GM18526 (cell line): ENCODE measurements around the gene ANKMY2.

Source experiments
- POLR2A ChIP-seq: IDR thresholded peaks from 3 replicates; pipeline ENCODE4 v1.6.1; 2011; ENCODE audit not compliant: insufficient read length; ENCODE audit errors: extremely low read depth

ANKMY2 gene

GRCh38 chr7:16645593-16646471 lies at the start of gene ANKMY2, which contains the start of gene BZW2:
Gene ANKMY2, minus strand, starts transcription at chr7:16645754. Its CDS starts 181 bp downstream, at chr7:16645573.
Gene BZW2, plus strand, starts transcription at chr7:16646181. Its CDS starts 19,263 bp downstream, at chr7:16665444.
- peak; percentile 56 for TF ChIP-seq POLR2A

- TF ChIP-seq POLR2A: no peak
Observed at GRCh38 chr7:16694806-16695205, 49.3 kb upstream of the ANKMY2 start.

GRCh38 chr7:16693601-16694318 lies 48.2 kb upstream of the ANKMY2 start:
- TF ChIP-seq POLR2A: no peak

- TF ChIP-seq POLR2A: no peak
Observed at GRCh38 chr7:16691241-16691640, 45.7 kb upstream of the ANKMY2 start.

- no peak for TF ChIP-seq POLR2A
Observed at GRCh38 chr7:16688249-16688648, 42.7 kb upstream of the ANKMY2 start.

- TF ChIP-seq POLR2A: no peak
Observed at GRCh38 chr7:16685535-16685934, 40.0 kb upstream of the ANKMY2 start.

- TF ChIP-seq POLR2A: no peak
Observed at GRCh38 chr7:16684935-16685334, 39.4 kb upstream of the ANKMY2 start.

- no peak for TF ChIP-seq POLR2A
Observed at GRCh38 chr7:16677978-16678494, 32.5 kb upstream of the ANKMY2 start.

GRCh38 chr7:16675277-16675676 lies 29.7 kb upstream of the ANKMY2 start:
- TF ChIP-seq POLR2A: no peak

GRCh38 chr7:16671811-16672210 lies 26.3 kb upstream of the ANKMY2 start:
- TF ChIP-seq POLR2A: no peak

GRCh38 chr7:16670731-16671344 lies 25.3 kb upstream of the ANKMY2 start:
- TF ChIP-seq POLR2A: no peak

- no peak for TF ChIP-seq POLR2A
Observed at GRCh38 chr7:16670021-16670420, 24.5 kb upstream of the ANKMY2 start.

GRCh38 chr7:16669581-16669980 lies 24.0 kb upstream of the ANKMY2 start:
- no peak for TF ChIP-seq POLR2A

- no peak for TF ChIP-seq POLR2A
Observed at GRCh38 chr7:16668978-16669377, 23.4 kb upstream of the ANKMY2 start.

GRCh38 chr7:16668049-16668858 lies 22.7 kb upstream of the ANKMY2 start:
- no peak for TF ChIP-seq POLR2A
